Right lobe of liver (tissue), 6 donors: ENCODE data around the gene TMEM131. TPM values are rescaled to one million over a fixed set of nuclear protein-coding genes. Genes with fewer than 3 reads are reported as not detected.

Experiments
- ATAC-seq, 4 donors: fragments of 200-7000 bp; cut with Tn5 transposase; one replicate each; pipeline ENCODE4 v1.9.1; 2020; ENCODE audit warnings: mild to moderate bottlenecking in 4 of 4, moderate library complexity in 4 of 4
- DNase-seq, 3 donors: peaks; one replicate each; pipeline ENCODE4 v3.0.0-alpha.2; 2020
- H3K27ac ChIP-seq, 3 donors: fragments of 200-600 bp; one replicate each; pipeline ENCODE4 v1.8.0; 2022
- H3K27me3 ChIP-seq, 2 donors: fragments of 200-600 bp; one replicate each; pipeline ENCODE4 v1.8.0; 2022
- H3K36me3 ChIP-seq, 4 donors: fragments of 200-600 bp; sonication (generic) in 1 of 4; one replicate each; pipeline versions ENCODE4 v1.5.1 to v1.8.0; 2017 to 2022; ENCODE audit warnings: control low read depth in 1 of 4
- H3K4me1 ChIP-seq, 4 donors: fragments of 200-600 bp; sonication (generic) in 1 of 4; one replicate each; pipeline versions ENCODE4 v1.5.1 to v1.8.0; 2017 to 2022; ENCODE audit warnings: control low read depth in 1 of 4
- H3K4me3 ChIP-seq, 3 donors: fragments of 200-600 bp; one replicate each; pipeline ENCODE4 v1.8.0; 2022
- H3K9me3 ChIP-seq, 4 donors: fragments of 200-600 bp; sonication (generic) in 1 of 4; one replicate each; pipeline versions ENCODE4 v1.5.1 to v1.8.0; 2017 to 2022; ENCODE audit warnings: control low read depth in 1 of 4
- CTCF ChIP-seq, 4 donors: fragments of 200-600 bp in 3 of 4; fragments of 450-650 bp in 1 of 4; IDR thresholded peaks; one replicate each; pipeline versions ENCODE4 v1.5.1 to v1.8.0; 2016 to 2022; ENCODE audit warnings: antibody characterized with exemption in 4 of 4, mild to moderate bottlenecking in 2 of 4
- POLR2A ChIP-seq: fragments of 450-650 bp; IDR thresholded peaks from one replicate; pipeline ENCODE4 v1.6.1; 2017; ENCODE audit warnings: antibody characterized with exemption, mild to moderate bottlenecking
- WGBS: methylation state at CpG from one replicate; pipeline ENCODE4 v1.1.6; 2018; ENCODE audit warnings: low coverage, low lambda C conversion rate; ENCODE audit not compliant: insufficient coverage; ENCODE audit errors: missing lambda C conversion rate; 5-methylcytosine and 5-hydroxymethylcytosine counted together
- intact Hi-C, 2 donors: fragments of 100-400 bp; cut with DNase I; formaldehyde crosslinking; loops; one replicate each; pipeline versions ENCODE4 v1.11.2 to v1.14.1; 2022
- total RNA-seq, 6 experiments: library from RNA; depleted of rRNA in 2 of 6; stranded (reverse); fragments of >200 nt in 2 of 6; fragmentation: NEBNext Ultra II Directional in 3 of 6; extraction: Animal tissue kit (Norgen Biotek cat#: 25700) in 3 of 6; gene quantifications; one replicate each; pipeline versions ENCODE4 v1.1.0 to v1.2.4, GENCODE V29; 2016 to 2023
- donor health status: DM: no; HTN: yes; CAD: no.
- donor health status: DM: no; HTN: no; CAD: no.
- donor health status: DM: no; HTN: no; CAD: no.
- donor health status: DM: no; HTN: yes; CAD: no.
- donor health status: DM: no; HTN: yes; CAD: no.

The TMEM131 gene
- total RNA-seq, 6 experiments from 2014 or later: 14.8 to 34.0 (median 17.8) TPM

DNA sequence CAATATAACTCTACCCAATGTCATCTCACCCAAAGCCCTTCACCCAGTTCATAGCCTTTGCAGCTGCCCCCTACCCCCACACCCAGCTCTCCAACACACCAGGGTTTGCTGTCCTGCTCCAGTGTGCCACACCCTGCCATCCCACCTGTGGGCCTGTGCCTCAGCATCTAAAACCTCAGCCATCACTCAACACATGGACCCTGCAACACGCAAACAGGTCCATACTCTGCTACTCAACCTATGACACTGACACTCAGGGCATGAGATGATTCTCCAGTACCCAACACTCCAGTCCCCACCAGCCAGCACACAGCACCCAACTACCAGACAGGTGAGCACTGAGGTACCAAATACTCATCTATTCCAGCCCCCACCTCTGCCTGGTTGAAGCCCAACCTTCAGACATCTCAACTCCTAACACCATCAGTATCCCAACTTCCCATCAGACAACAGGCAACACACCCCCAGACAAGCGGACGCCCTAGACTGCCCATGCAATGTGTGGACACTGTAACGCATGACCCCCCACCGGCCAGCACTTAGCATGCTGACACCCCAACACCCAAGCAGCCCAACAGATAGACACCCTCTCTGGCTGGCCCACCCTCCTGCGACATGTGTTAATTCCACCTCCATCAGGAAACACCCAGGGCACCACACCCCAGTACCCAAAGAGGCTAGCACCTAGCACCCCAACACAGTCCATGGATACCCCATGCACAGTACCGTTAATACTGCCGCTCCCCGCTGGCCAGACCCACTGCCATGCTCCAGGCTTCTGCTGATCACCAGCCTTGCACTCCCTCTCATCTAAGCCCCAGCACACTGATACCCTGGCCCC, 257.3 kb downstream of the TMEM131 start:
- WGBS: 80% methylated on average over 6 of the region's 9 CpGs
- no peaks in the 10 kb centered on the region for H3K36me3 ChIP-seq
- intact Hi-C loops: loop anchor here in 1 of 2 donors (10.0 kb wide), 1 partner anchor 646 kb away; no protein-coding TSS in a partner anchor

DNA sequence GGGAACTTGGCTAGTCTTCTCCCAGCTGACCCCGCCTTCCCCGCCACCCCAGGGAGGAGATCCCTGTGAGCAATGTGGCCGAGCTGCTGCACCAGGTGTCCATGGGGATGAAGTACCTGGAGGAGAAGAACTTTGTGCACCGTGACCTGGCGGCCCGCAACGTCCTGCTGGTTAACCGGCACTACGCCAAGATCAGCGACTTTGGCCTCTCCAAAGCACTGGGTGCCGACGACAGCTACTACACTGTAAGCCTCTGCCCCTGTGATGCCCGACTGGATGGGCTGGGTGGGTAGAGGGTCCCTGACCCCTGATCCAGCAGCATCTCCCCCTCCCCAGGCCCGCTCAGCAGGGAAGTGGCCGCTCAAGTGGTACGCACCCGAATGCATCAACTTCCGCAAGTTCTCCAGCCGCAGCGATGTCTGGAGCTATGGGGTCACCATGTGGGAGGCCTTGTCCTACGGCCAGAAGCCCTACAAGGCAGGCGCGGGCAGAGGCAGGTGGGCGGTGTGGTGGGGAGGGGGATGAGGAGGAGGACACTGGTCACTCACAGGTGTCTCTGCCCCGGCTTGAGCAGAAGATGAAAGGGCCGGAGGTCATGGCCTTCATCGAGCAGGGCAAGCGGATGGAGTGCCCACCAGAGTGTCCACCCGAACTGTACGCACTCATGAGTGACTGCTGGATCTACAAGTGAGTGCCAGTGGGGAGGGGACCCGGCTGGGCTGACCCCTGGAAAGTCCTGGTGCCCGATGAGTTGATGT, 258.1 kb downstream of the TMEM131 start:
- H3K4me1 ChIP-seq: no peaks in the 10 kb centered on the region
- WGBS: 88% methylated on average over 10 of the region's 32 CpGs
- H3K36me3 ChIP-seq: no peaks in the 10 kb centered on the region
- no peak overlapping the region for H3K27ac ChIP-seq
- H3K4me3 ChIP-seq: no peak overlapping the region
- DNase-seq (no peak), ATAC-seq (no peak)
- intact Hi-C loops: loop anchor here in 1 of 2 donors (10.0 kb wide), 1 partner anchor 647 kb away; no protein-coding TSS in a partner anchor
- no peak for TF ChIP-seq POLR2A
- TF ChIP-seq CTCF (IDR thresholded peaks at IDR 0.05): no peak
- H3K9me3 ChIP-seq: no peaks in the 10 kb centered on the region
- H3K27me3 ChIP-seq: no peaks in the 10 kb centered on the region

More for the DNA sequence above, 257.3 kb downstream of the TMEM131 start:
- DNase-seq (no peak), ATAC-seq (no peak)
- TF ChIP-seq CTCF (IDR thresholded peaks at IDR 0.05) (no peak), POLR2A (no peak)
- no peak overlapping the region for H3K27ac ChIP-seq
- H3K9me3 ChIP-seq: no peaks in the 10 kb centered on the region
- no peaks in the 10 kb centered on the region for H3K4me1 ChIP-seq
- no peak overlapping the region for H3K4me3 ChIP-seq
- no peaks in the 10 kb centered on the region for H3K27me3 ChIP-seq

DNA sequence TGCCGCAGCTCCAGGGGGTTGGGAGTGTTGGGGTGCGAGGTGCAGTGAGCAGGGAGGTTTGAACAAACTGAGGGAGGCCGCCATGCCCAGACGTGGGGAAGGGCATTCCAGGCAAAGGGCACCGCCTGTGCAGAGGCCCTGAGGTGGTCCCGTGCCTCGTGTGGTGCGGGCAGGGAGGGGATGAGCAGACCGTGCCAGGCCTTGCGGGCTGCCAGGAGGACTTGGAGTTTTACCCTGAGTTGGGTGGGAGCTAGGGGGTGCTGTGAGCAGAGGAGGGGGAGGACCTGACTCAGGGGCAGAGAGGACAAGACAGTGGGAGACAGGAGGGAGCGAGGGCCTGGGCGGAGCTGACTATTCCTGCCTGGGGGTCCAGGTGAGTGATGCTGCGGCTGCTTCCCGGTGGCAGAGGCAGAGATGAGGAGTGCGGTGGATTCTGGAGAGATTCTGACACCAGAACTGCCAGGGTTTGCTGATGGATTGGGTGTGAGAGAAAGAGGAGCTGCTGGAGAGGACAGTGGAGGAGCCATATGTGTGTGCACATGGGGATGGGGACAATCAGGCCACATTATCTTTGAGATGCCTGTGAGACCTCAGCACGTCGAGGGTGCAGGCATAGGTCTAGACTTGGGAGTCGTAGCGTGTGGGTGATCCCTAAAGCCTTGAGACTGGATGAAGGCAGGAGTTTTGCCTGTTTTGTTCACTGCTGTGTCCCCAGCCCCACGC, 259.0 kb downstream of the TMEM131 start:
- WGBS: 78% methylated on average over 13 of the region's 20 CpGs
- Histone ChIP-seq H3K9me3 (no peaks in the 10 kb centered on the region), H3K36me3 (no peaks in the 10 kb centered on the region), H3K4me3 (no peak overlapping the region), H3K27ac (no peak overlapping the region), H3K4me1 (no peaks in the 10 kb centered on the region), H3K27me3 (no peaks in the 10 kb centered on the region)
- DNase-seq (no peak), ATAC-seq (no peak)
- intact Hi-C loops: loop anchor here in 1 of 2 donors (10.0 kb wide), 1 partner anchor 648 kb away; no protein-coding TSS in a partner anchor
- TF ChIP-seq CTCF (IDR thresholded peaks at IDR 0.05) (no peak), POLR2A (no peak)

- intact Hi-C loops: loop anchor here in 1 of 2 donors (10.0 kb wide), 1 partner anchor 649 kb away; no protein-coding TSS in a partner anchor
- Histone ChIP-seq H3K27ac (no peak overlapping the region), H3K4me1 (no peaks in the 10 kb centered on the region), H3K36me3 (no peaks in the 10 kb centered on the region), H3K4me3 (no peak overlapping the region), H3K27me3 (no peaks in the 10 kb centered on the region), H3K9me3 (no peaks in the 10 kb centered on the region)
- WGBS: 42% methylated on average over 3 of the region's 4 CpGs
- TF ChIP-seq POLR2A (no peak), CTCF (IDR thresholded peaks at IDR 0.05) (no peak)
- DNase-seq (no peak), ATAC-seq (no peak)
Observed at GRCh38 chr2:97736185-97736584, 259.6 kb downstream of the TMEM131 start.
